WTC11 (cell line): Measurements from ENCODE around the gene INPP5F. TPM values are rescaled to one million over a fixed set of nuclear protein-coding genes. Genes with fewer than 3 reads are reported as not detected.

Experiments
- ATAC-seq: fragments of 200-7000 bp; cut with Tn5 transposase; 2 replicates; pipeline ENCODE4 v1.10.0; 2021; ENCODE audit warnings: mild to moderate bottlenecking, moderate library complexity
- CTCF ChIA-PET: fragments of 300-600 bp; sonication (Branson Sonifier 250); formaldehyde crosslinking; loops from one replicate; lab custom pipeline; 2021; ENCODE audit warnings: antibody characterized with exemption; lab: Charles Lee
- POLR2A ChIA-PET: fragments of 350-600 bp; sonication (Branson Sonifier 250); formaldehyde crosslinking; loops from one replicate; lab custom pipeline; 2021; ENCODE audit warnings: antibody characterized with exemption; lab: Charles Lee
- DNase-seq: peaks from one replicate; pipeline ENCODE4 v3.0.0; 2021; ENCODE audit warnings: low spot score
- H3K27ac Mint-ChIP-seq: 2 replicates; pipeline ENCODE4 v1.8.0; 2021; ENCODE audit warnings: mixed read lengths
- H3K27me3 Mint-ChIP-seq: 2 replicates; pipeline ENCODE4 v1.8.0; 2021; ENCODE audit warnings: low read depth, mild to moderate bottlenecking, moderate library complexity, mixed read lengths
- H3K36me3 Mint-ChIP-seq: 2 replicates; pipeline ENCODE4 v1.8.0; 2021; ENCODE audit warnings: mixed read lengths
- H3K4me1 Mint-ChIP-seq: 2 replicates; pipeline ENCODE4 v1.8.0; 2022; ENCODE audit warnings: mixed read lengths
- H3K4me3 Mint-ChIP-seq: 2 replicates; pipeline ENCODE4 v1.8.0; 2021; ENCODE audit warnings: mild to moderate bottlenecking, moderate library complexity, mixed read lengths
- H3K9me3 Mint-ChIP-seq: 2 replicates; pipeline ENCODE4 v1.8.0; 2021; ENCODE audit warnings: mixed read lengths
- ARID4B ChIP-seq: sonication (generic); formaldehyde crosslinking; IDR thresholded peaks from 2 replicates; pipeline ENCODE4 v1.8.0; 2023; ENCODE audit warnings: missing genetic modification reagents, mild to moderate bottlenecking, borderline replicate concordance
- ATF1 ChIP-seq: sonication (generic); formaldehyde crosslinking; IDR thresholded peaks from 2 replicates; pipeline ENCODE4 v1.8.1; 2023; ENCODE audit warnings: mild to moderate bottlenecking, moderate library complexity, missing genetic modification reagents
- CREM ChIP-seq: sonication (generic); formaldehyde crosslinking; IDR thresholded peaks from 2 replicates; pipeline ENCODE4 v1.8.1; 2022; ENCODE audit warnings: mild to moderate bottlenecking, missing genetic modification reagents, moderate library complexity
- E2F4 ChIP-seq: sonication (generic); formaldehyde crosslinking; IDR thresholded peaks from 2 replicates; pipeline ENCODE4 v1.8.1; 2022; ENCODE audit warnings: low read depth, mild to moderate bottlenecking, moderate library complexity, missing genetic modification reagents, borderline replicate concordance
- FOXJ3 ChIP-seq: sonication (generic); formaldehyde crosslinking; IDR thresholded peaks from 2 replicates; pipeline ENCODE4 v1.9.0; 2021; ENCODE audit warnings: missing genetic modification reagents, mild to moderate bottlenecking, borderline replicate concordance
- GABPB1 ChIP-seq: sonication (generic); formaldehyde crosslinking; IDR thresholded peaks from 2 replicates; pipeline ENCODE4 v1.8.1; 2023; ENCODE audit warnings: mild to moderate bottlenecking, missing genetic modification reagents
- GTF2I ChIP-seq: fragments of 250-450 bp; sonication (Bioruptor Pico); conservative IDR thresholded peaks from 2 replicates; pipeline ENCODE4 v1.4.0; 2021; ENCODE audit warnings: mild to moderate bottlenecking
- JAZF1 ChIP-seq: fragments of 250-450 bp; sonication (Bioruptor Pico); IDR thresholded peaks from 2 replicates; pipeline ENCODE4 v1.9.0; 2021; ENCODE audit warnings: moderate library complexity, mild to moderate bottlenecking, inconsistent platforms
- KAT7 ChIP-seq: sonication (generic); formaldehyde crosslinking; IDR thresholded peaks from 2 replicates; pipeline ENCODE4 v1.8.1; 2023; ENCODE audit warnings: missing genetic modification reagents, mild to moderate bottlenecking, borderline replicate concordance
- MLX ChIP-seq: sonication (generic); formaldehyde crosslinking; IDR thresholded peaks from 2 replicates; pipeline ENCODE4 v1.8.1; 2023; ENCODE audit warnings: mild to moderate bottlenecking, missing genetic modification reagents, moderate library complexity
- NFATC4 ChIP-seq: fragments of 250-450 bp; sonication (Bioruptor Pico); IDR thresholded peaks from 2 replicates; pipeline ENCODE4 v1.9.0; 2021; ENCODE audit warnings: mild to moderate bottlenecking
- RELA ChIP-seq: sonication (generic); formaldehyde crosslinking; IDR thresholded peaks from 2 replicates; pipeline ENCODE4 v1.8.1; 2022; ENCODE audit warnings: missing genetic modification reagents, mild to moderate bottlenecking, borderline replicate concordance
- STAT6 ChIP-seq: sonication (generic); formaldehyde crosslinking; conservative IDR thresholded peaks from 2 replicates; pipeline ENCODE4 v1.8.1; 2023; ENCODE audit warnings: mild to moderate bottlenecking, low read depth, missing genetic modification reagents, moderate library complexity
- USF2 ChIP-seq: sonication (generic); formaldehyde crosslinking; IDR thresholded peaks from 2 replicates; pipeline ENCODE4 v1.8.1; 2023; ENCODE audit warnings: mild to moderate bottlenecking, missing genetic modification reagents, moderate library complexity
- ZNF121 ChIP-seq: sonication (generic); formaldehyde crosslinking; IDR thresholded peaks from 2 replicates; pipeline ENCODE4 v1.8.0; 2023; ENCODE audit warnings: missing genetic modification reagents
- ZNF138 ChIP-seq: sonication (generic); formaldehyde crosslinking; conservative IDR thresholded peaks from 2 replicates; pipeline ENCODE4 v1.8.1; 2022; ENCODE audit warnings: mild to moderate bottlenecking, moderate library complexity, missing genetic modification reagents
- ZNF219 ChIP-seq: sonication (generic); formaldehyde crosslinking; IDR thresholded peaks from 2 replicates; pipeline ENCODE4 v1.8.0; 2023; ENCODE audit warnings: missing genetic modification reagents, mild to moderate bottlenecking, borderline replicate concordance
- ZNF263 ChIP-seq: sonication (generic); formaldehyde crosslinking; IDR thresholded peaks from 2 replicates; pipeline ENCODE4 v1.8.1; 2022; ENCODE audit warnings: low read depth, mild to moderate bottlenecking, moderate library complexity, missing genetic modification reagents
- ZNF317 ChIP-seq: sonication (generic); formaldehyde crosslinking; IDR thresholded peaks from 2 replicates; pipeline ENCODE4 v1.8.1; 2023; ENCODE audit warnings: low read depth, mild to moderate bottlenecking, moderate library complexity, missing genetic modification reagents, borderline replicate concordance
- total RNA-seq: library from RNA; stranded (reverse); gene quantifications from 3 replicates; pipeline ENCODE4 v1.2.3, GENCODE V29; 2021

Gene INPP5F
- total RNA-seq, 1 experiment from 2014 or later, result 83.3 TPM

- TF ChIP-seq ZNF219 (CRISPR knock-in tag) (no peak), KAT7 (CRISPR knock-in tag) (no peak)
Measured at GRCh38 chr10:119860866-119861607, 135.2 kb downstream of the INPP5F start (continued).

GRCh38 chr10:119862524-119862923 lies 136.7 kb downstream of the INPP5F start:
- H3K4me3 Mint-ChIP-seq, result no peak overlapping the region
- peaks cover 13% of the 10 kb centered on the region for H3K9me3 Mint-ChIP-seq
- peaks cover 34% of the 10 kb centered on the region for H3K36me3 Mint-ChIP-seq
- CTCF ChIA-PET, result interaction anchor here (0.7 to 2.7 kb wide), 3 partner anchors 10 to 260 kb away, joined by 3 to 10 read pairs (median 7); partner anchors contain the start of gene MCMBP
- H3K27ac Mint-ChIP-seq, result no peak overlapping the region
- POLR2A ChIA-PET, result interaction anchor here (1.0 kb wide), 1 partner anchor 9 kb away, joined by 4 read pairs; no protein-coding TSS in a partner anchor
- ATAC-seq, result no peak
- no peak for DNase-seq
- TF ChIP-seq FOXJ3 (no peak), ATF1 (CRISPR knock-in tag) (no peak), USF2 (CRISPR knock-in tag) (no peak), E2F4 (CRISPR knock-in tag) (no peak), STAT6 (CRISPR knock-in tag) (no peak)
- no peaks in the 10 kb centered on the region for H3K27me3 Mint-ChIP-seq
- peaks cover 29% of the 10 kb centered on the region for H3K4me1 Mint-ChIP-seq

- POLR2A ChIA-PET, result interaction anchor here (0.6 kb wide), 1 partner anchor 901 kb away, joined by 3 read pairs; no protein-coding TSS in a partner anchor
Measured at GRCh38 chr10:119863951-119864565, 138.2 kb downstream of the INPP5F start.

More at GRCh38 chr10:119863951-119864565, 138.2 kb downstream of the INPP5F start:
- H3K27me3 Mint-ChIP-seq, result no peaks in the 10 kb centered on the region
- peaks cover 33% of the 10 kb centered on the region for H3K4me1 Mint-ChIP-seq
- TF ChIP-seq CREM (CRISPR knock-in tag) (no peak), JAZF1 (CRISPR knock-in tag) (no peak), ZNF263 (CRISPR knock-in tag) (no peak), ARID4B (CRISPR knock-in tag) (no peak), RELA (CRISPR knock-in tag) (no peak), ZNF317 (CRISPR knock-in tag) (no peak), ZNF121 (CRISPR knock-in tag) (no peak), GTF2I (CRISPR knock-in tag) (no peak), NFATC4 (CRISPR knock-in tag) (no peak), ZNF138 (CRISPR knock-in tag) (no peak), GABPB1 (CRISPR knock-in tag) (no peak), MLX (no peak)
- H3K36me3 Mint-ChIP-seq, result peaks cover 26% of the 10 kb centered on the region
- H3K4me3 Mint-ChIP-seq, result no peak overlapping the region
- DNase-seq (no peak), ATAC-seq (no peak)
- H3K9me3 Mint-ChIP-seq, result peaks cover 13% of the 10 kb centered on the region
- H3K27ac Mint-ChIP-seq, result no peak overlapping the region
- CTCF ChIA-PET, result interaction anchor here (2.2 kb wide), 1 partner anchor 114 kb away, joined by 7 read pairs; no protein-coding TSS in a partner anchor
